Measurements from ENCODE around the gene GDPD1.

GDPD1 gene

GRCh38 chr17:59315866-59316265 lies 95.6 kb downstream of the GDPD1 start:
- no peaks in the 10 kb centered on the region for H4K20me1 ChIP-seq (ENCODE audit: insufficient read depth, low read length)
- peak overlapping the region; percentile 56; the same call in 1 of the 2 replicates for H2AFZ ChIP-seq (ENCODE audit: low read depth, low read length)
- H3K4me2 ChIP-seq (ENCODE audit: low read length): no peak overlapping the region
- H3K36me3 ChIP-seq (replicated peaks; ENCODE audit: low read depth, low read length): no peaks in the 10 kb centered on the region
- no peak for TF ChIP-seq EZH2phosphoT487 (IDR thresholded peaks at IDR 0.05; ENCODE audit: low read depth)
- no peak for TF ChIP-seq CTCF (IDR thresholded peaks at IDR 0.05; ENCODE audit: low read depth, low read length)
- no peak overlapping the region for H3K4me3 ChIP-seq (ENCODE audit: low read length)
- H3K9me3 ChIP-seq (ENCODE audit: insufficient read depth, low read length): no peaks in the 10 kb centered on the region
- no peak overlapping the region for H3K27ac ChIP-seq (ENCODE audit: low read length)
- H3K4me1 ChIP-seq (ENCODE audit: low read length): peaks cover 6% of the 10 kb centered on the region; the same call in 1 of the 2 replicates
- no peaks in the 10 kb centered on the region for H3K79me2 ChIP-seq (ENCODE audit: low read length)
- H3K27me3 ChIP-seq (ENCODE audit: low read depth, low read length): no peaks in the 10 kb centered on the region
- H3K9ac ChIP-seq (ENCODE audit: low read length): no peak overlapping the region

All from OCI-LY3 (cell line).